Kidney (tissue), 14 donors: ENCODE data around the gene JMJD4. TPM values are rescaled to one million over a fixed set of nuclear protein-coding genes. Genes with fewer than 3 reads are reported as not detected.
A peak's percentile ranks its signal among the peaks of the same experiment; 100 is the strongest.

Experiments
- DNase-seq, 5 donors: peaks; one replicate each; pipeline ENCODE4 v3.0.0-alpha.2; 2013 to 2020
- FAIRE-seq: peaks from 2 replicates; lab custom pipeline; 2012; peaks lifted over from hg19 to GRCh38; lab: Jason Lieb, UNC
- H3K27ac ChIP-seq, 2 donors: one replicate each; pipeline ENCODE4 v1.7.0; 2013; ENCODE audit warnings: low read depth in 2 of 2, low read length in 2 of 2, inconsistent platforms in 1 of 2
- H3K27me3 ChIP-seq: one replicate; pipeline ENCODE4 v1.7.1; 2013; ENCODE audit warnings: low read length, inconsistent platforms; ENCODE audit not compliant: control insufficient read depth, insufficient read depth
- H3K36me3 ChIP-seq, 3 donors: one replicate each; pipeline versions ENCODE4 v1.7.0 to v1.7.1; 2013; ENCODE audit warnings: low read length in 3 of 3, control low read depth in 1 of 3, inconsistent platforms in 1 of 3; ENCODE audit not compliant: insufficient read depth in 3 of 3, control insufficient read depth in 2 of 3
- H3K4me1 ChIP-seq, 3 donors: one replicate each; pipeline versions ENCODE4 v1.7.0 to v1.7.1; 2013; ENCODE audit warnings: low read length in 3 of 3, inconsistent platforms in 1 of 3, low read depth in 1 of 3; ENCODE audit not compliant: control insufficient read depth in 2 of 3, insufficient read depth in 2 of 3
- H3K4me3 ChIP-seq, 3 donors: one replicate each; pipeline versions ENCODE4 v1.7.0 to v1.8.1; 2013; ENCODE audit warnings: low read length in 3 of 3, control low read depth in 1 of 3, inconsistent platforms in 1 of 3
- H3K9ac ChIP-seq, 3 donors: one replicate each; pipeline versions ENCODE4 v1.7.0 to v1.7.1; 2013; ENCODE audit warnings: low read length in 3 of 3, control low read depth in 1 of 3, inconsistent platforms in 1 of 3
- H3K9me3 ChIP-seq, 3 donors: one replicate each; pipeline versions ENCODE4 v1.7.0 to v1.7.1; 2013; ENCODE audit warnings: low read length in 3 of 3, control low read depth in 1 of 3, inconsistent platforms in 1 of 3; ENCODE audit not compliant: control insufficient read depth in 2 of 3, insufficient read depth in 1 of 3
- intact Hi-C: fragments of 100-400 bp; cut with DNase I; formaldehyde crosslinking; loops from one replicate; pipeline ENCODE4 v1.11.1; 2022
- polyA plus RNA-seq: library from polyadenylated mRNA; stranded (reverse); fragments of 350-450 nt; fragmentation: Illumina TruSeq; extraction: RNeasy Lipid Tissue Mini Kit (QIAGEN cat#74804); gene quantifications from one replicate; pipeline ENCODE4 v1.2.3, GENCODE V29; 2014; ENCODE audit warnings: low read depth, low replicate concordance; ENCODE audit not compliant: insufficient read depth
- total RNA-seq: library from RNA; stranded (reverse); fragmentation: NEBNext Ultra II Directional; extraction: Animal tissue kit (Norgen Biotek cat#: 25700); gene quantifications from one replicate; pipeline ENCODE4 v1.2.1, GENCODE V29; 2021
- TF ChIP-seq, protein P1 (sequence below): IDR thresholded peaks from 3 replicates; pipeline ENCODE4 v1.5.1; 2012; ENCODE audit warnings: mild to moderate bottlenecking, moderate library complexity, borderline replicate concordance; ENCODE audit not compliant: insufficient read depth; ENCODE audit errors: extremely low read depth
- donor health status: control.
- donor health status: control.
- donor health status: control.
- donor health status: control.
- donor health status: control.
- donor health status: DM: yes; HTN: yes; CAD: no.
- donor health status: Normal renal cell carcinoma (clear cell type).

The JMJD4 gene
- total and polyA plus RNA-seq, 2 donors from 2014 or later: 12.6 to 15.9 TPM

DNA sequence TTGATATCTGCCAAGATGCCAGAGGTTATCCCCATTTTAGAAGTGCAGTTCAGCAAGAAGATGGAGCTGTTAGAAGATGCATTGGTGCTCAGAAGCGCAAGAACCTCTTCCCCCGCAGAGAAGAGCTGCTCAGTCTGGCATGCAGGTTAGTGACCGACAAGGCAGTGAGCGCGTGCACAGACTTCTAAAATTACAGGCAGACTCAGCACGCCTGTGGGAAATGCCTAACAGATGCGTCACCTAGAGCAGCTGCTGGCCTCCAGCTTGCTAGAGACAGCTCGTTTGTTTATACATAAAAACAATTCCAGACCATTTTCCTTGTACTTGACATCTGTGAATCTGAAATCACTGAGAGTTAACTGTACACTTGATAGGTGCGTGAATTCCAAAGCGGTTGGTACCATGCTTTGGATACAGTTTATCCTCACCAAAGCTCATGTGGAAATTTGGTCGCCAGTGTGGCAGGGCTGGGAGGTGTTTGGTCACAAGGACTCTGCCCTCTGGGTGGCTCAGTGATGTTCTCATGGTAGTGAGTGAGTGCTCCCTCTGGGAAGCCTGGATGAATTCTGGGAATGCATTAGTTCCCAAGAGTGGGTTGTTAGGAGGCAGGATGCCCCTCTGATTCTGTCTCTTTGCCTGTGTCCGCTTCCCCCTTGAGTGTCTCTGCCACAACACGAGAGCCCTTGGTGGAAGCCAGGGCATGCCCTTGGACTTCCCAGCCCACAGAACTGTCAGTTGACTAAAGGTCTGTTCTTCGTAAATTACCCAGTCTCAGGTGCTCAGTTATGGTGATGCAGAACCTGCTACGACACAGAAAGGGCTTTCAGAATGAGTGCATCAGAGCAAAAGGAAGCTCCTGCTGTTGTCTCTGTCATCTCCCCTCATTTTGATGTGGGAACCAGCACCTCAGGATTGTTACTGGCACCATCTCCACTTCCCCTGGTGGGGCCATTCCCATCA lies 24.5 kb upstream of the JMJD4 start:
- intact Hi-C loops: loop anchor here (10.0 kb wide), 1 partner anchor 185 kb away; the partner anchor contains the start of gene WNT9A
- FAIRE-seq (no peak), DNase-seq (peak; percentile 48 to 82 (median 81))
- TF ChIP-seq, protein P1, sequence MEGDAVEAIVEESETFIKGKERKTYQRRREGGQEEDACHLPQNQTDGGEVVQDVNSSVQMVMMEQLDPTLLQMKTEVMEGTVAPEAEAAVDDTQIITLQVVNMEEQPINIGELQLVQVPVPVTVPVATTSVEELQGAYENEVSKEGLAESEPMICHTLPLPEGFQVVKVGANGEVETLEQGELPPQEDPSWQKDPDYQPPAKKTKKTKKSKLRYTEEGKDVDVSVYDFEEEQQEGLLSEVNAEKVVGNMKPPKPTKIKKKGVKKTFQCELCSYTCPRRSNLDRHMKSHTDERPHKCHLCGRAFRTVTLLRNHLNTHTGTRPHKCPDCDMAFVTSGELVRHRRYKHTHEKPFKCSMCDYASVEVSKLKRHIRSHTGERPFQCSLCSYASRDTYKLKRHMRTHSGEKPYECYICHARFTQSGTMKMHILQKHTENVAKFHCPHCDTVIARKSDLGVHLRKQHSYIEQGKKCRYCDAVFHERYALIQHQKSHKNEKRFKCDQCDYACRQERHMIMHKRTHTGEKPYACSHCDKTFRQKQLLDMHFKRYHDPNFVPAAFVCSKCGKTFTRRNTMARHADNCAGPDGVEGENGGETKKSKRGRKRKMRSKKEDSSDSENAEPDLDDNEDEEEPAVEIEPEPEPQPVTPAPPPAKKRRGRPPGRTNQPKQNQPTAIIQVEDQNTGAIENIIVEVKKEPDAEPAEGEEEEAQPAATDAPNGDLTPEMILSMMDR: no peak
- Histone ChIP-seq H3K27me3 (no peaks in the 10 kb centered on the region), H3K4me3 (no peak overlapping the region), H3K4me1 (no peaks in the 10 kb centered on the region), H3K36me3 (peaks cover 4 to 21% (median 14%) of the 10 kb centered on the region in 3 donors), H3K27ac (no peak overlapping the region), H3K9ac (no peak overlapping the region), H3K9me3 (no peaks in the 10 kb centered on the region)

- no peaks in the 10 kb centered on the region for H3K9me3 ChIP-seq
- TF ChIP-seq, protein P1: no peak
- H3K27me3 ChIP-seq: no peaks in the 10 kb centered on the region
- H3K36me3 ChIP-seq: peaks cover 4 to 21% (median 14%) of the 10 kb centered on the region in 3 donors
- intact Hi-C loops: no loop called here
- H3K27ac ChIP-seq: no peak overlapping the region
- DNase-seq (peak in 1 of 5 donors; percentile 41), FAIRE-seq (no peak)
- no peak overlapping the region for H3K9ac ChIP-seq
- no peak overlapping the region for H3K4me3 ChIP-seq
- no peaks in the 10 kb centered on the region for H3K4me1 ChIP-seq
Measured at GRCh38 chr1:227758366-227758765, 23.3 kb upstream of the JMJD4 start.

DNA sequence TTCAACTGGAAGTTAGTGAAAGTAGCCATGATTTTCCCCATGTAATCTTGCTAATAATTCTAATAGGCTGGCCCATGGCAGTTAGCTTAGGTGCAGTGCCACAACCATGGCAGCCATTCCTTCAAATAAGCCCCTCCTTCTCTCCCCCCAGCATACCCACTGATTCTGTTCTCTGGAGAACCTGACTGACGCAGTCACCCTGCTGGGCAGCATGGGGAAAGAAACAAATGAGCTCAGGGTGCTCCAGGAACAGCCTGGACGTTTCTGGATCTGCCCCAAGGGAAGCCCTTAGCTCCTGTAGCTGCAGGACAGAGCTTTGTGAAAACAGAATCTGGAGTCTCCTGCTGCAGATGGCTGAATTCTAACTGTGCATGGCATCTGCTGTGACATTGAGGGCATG lies 22.7 kb upstream of the JMJD4 start:
- peak in 1 of 5 donors; percentile 16 for DNase-seq
- TF ChIP-seq, protein P1: no peak
- Histone ChIP-seq H3K9me3 (no peaks in the 10 kb centered on the region), H3K36me3 (peaks cover 4 to 23% (median 14%) of the 10 kb centered on the region in 3 donors), H3K4me1 (no peaks in the 10 kb centered on the region), H3K27me3 (no peaks in the 10 kb centered on the region), H3K27ac (no peak overlapping the region), H3K4me3 (no peak overlapping the region), H3K9ac (no peak overlapping the region)
- no peak for FAIRE-seq
- intact Hi-C loops: no loop called here
